ENCODE measurements around the gene HOXB3.
"Not testable (repeated sequence)": the region's sequence is repeated elsewhere in the genome, so short reads cannot be mapped to it uniquely, and the experiment has no call there.

Gene HOXB3

DNA sequence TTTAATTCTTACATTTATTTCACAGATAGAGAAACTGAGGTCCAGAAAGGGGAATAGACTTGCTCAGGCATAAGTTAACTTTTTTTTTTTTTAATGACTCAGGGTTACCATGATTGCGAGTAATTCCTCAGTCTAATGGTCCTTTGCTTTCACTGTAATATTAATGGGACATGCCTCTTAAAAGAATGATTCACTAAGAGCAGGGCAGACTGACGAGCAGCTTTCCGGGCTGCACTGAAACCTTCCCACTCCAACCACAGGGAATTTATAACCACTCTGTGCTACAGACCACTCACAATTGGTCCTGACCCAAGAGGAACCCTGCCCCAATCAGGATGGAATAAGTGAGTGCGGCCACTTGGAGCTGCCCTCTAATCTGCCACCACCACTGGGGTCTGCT is 50.9 kb downstream of the HOXB3 start:
- Histone ChIP-seq H3K4me3 (ENCODE audit: severe bottlenecking) (no peak overlapping the region), H3K4me1 (ENCODE audit: insufficient read depth, poor library complexity, severe bottlenecking) (no peaks in the 10 kb centered on the region), H3K27me3 (ENCODE audit: insufficient read depth, poor library complexity, severe bottlenecking) (peaks cover 3% of the 10 kb centered on the region), H3K27ac (ENCODE audit: poor library complexity, severe bottlenecking) (no peak overlapping the region), H3K9me3 (ENCODE audit: severe bottlenecking) (no peaks in the 10 kb centered on the region), H3K36me3 (ENCODE audit: low read depth) (no peaks in the 10 kb centered on the region)
- TF ChIP-seq, protein P1, sequence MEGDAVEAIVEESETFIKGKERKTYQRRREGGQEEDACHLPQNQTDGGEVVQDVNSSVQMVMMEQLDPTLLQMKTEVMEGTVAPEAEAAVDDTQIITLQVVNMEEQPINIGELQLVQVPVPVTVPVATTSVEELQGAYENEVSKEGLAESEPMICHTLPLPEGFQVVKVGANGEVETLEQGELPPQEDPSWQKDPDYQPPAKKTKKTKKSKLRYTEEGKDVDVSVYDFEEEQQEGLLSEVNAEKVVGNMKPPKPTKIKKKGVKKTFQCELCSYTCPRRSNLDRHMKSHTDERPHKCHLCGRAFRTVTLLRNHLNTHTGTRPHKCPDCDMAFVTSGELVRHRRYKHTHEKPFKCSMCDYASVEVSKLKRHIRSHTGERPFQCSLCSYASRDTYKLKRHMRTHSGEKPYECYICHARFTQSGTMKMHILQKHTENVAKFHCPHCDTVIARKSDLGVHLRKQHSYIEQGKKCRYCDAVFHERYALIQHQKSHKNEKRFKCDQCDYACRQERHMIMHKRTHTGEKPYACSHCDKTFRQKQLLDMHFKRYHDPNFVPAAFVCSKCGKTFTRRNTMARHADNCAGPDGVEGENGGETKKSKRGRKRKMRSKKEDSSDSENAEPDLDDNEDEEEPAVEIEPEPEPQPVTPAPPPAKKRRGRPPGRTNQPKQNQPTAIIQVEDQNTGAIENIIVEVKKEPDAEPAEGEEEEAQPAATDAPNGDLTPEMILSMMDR (IDR thresholded peaks at IDR 0.05; ENCODE audit: poor library complexity, severe bottlenecking) = no peak
- ATAC-seq (ENCODE audit: low read depth) (peak; percentile 46; the same call in 2 of the 3 replicates), DNase-seq (ENCODE audit: low spot score) (no peak)

DNA sequence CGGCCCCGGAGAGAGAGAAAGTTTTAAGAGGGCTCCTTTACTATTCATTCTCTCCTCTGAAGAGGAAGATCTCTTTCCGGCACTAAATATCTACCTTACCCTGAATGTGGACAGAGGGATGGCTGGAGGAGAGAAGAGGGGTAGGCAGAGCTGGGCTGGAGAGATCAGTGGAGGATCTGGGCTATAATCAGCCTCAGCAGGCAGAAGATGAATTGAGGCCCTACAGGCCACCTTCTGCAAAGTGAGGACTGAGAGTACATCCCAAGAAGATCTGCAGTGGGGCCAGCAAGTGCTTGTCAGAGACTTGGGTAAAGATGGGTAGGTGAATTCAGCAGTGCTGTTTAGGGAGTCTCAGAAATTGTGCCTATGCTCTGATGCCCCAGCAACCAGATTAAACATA is 52.7 kb downstream of the HOXB3 start:
- Histone ChIP-seq H3K27ac (ENCODE audit: poor library complexity, severe bottlenecking) (no peak overlapping the region), H3K4me3 (ENCODE audit: severe bottlenecking) (no peak overlapping the region), H3K4me1 (ENCODE audit: insufficient read depth, poor library complexity, severe bottlenecking) (no peaks in the 10 kb centered on the region), H3K9me3 (ENCODE audit: severe bottlenecking) (no peaks in the 10 kb centered on the region), H3K27me3 (ENCODE audit: insufficient read depth, poor library complexity, severe bottlenecking) (peaks cover 3% of the 10 kb centered on the region), H3K36me3 (ENCODE audit: low read depth) (no peaks in the 10 kb centered on the region)
- ATAC-seq (ENCODE audit: low read depth) (no peak), DNase-seq (ENCODE audit: low spot score) (no peak)
- TF ChIP-seq, protein P1 (IDR thresholded peaks at IDR 0.05; ENCODE audit: poor library complexity, severe bottlenecking) = no peak

DNA sequence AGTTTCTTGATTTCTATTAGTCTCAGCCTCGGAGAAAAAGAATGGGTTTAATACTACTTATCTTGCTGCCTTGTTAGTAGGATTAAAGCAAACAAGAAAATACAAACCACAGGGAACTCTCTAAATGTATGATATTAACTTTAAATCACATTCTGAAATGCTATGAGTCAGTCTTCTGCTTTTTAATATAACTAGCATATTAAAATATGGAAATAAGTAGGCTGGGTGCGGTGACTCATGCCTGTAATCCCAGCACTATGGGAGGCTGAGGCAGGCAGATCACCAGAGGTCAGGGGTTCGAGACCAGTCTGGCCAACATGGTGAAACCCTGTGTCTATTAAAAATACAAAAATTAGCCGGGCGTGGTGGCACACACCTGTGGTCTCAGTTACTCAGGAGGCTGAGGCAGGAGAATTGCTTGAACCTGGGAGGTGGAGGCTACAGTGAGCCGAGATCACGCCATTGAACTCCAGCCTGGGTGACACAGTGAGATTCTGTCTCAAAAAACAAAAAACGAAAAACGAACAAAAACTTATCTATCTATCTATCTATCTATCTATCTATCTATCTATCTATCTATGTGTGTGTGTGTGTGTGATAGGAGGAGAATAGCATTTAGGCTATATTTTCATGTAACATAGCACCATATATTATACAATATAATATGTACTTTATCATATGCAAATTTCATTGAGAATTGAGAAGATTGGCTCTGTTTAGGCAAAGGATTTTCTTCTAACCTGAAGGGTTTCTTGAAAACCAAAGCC is 54.1 kb downstream of the HOXB3 start:
- ATAC-seq (ENCODE audit: low read depth); H3K36me3 ChIP-seq (ENCODE audit: low read depth); H3K9me3 ChIP-seq (ENCODE audit: severe bottlenecking); H3K4me1 ChIP-seq (ENCODE audit: insufficient read depth, poor library complexity, severe bottlenecking); H3K4me3 ChIP-seq (ENCODE audit: severe bottlenecking); H3K27ac ChIP-seq (ENCODE audit: poor library complexity, severe bottlenecking); H3K27me3 ChIP-seq (ENCODE audit: insufficient read depth, poor library complexity, severe bottlenecking); DNase-seq (ENCODE audit: low spot score): not testable (repeated sequence)

DNA sequence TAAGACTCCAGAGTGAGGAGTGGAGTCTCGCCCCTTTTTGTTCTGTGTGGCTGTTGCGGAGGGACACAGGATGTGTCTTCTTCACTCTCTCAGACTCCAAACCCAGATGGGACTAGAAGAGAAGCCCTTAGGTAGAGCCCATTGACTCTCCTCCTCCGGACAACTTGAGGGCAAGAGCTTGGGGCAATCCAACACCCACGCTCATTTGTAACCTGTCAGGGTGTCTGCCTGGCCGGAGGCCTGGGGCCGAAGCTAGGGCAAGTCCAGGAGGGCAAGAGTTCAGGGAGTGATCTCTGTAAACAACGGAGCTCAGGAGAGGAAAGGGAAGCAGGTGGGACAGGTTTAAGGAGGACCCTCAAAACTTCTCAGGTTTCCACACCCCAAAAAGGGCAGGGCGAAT is 57.8 kb downstream of the HOXB3 start:
- no peak overlapping the region for H3K4me3 ChIP-seq (ENCODE audit: severe bottlenecking)
- H3K27me3 ChIP-seq (ENCODE audit: insufficient read depth, poor library complexity, severe bottlenecking) = no peaks in the 10 kb centered on the region
- no peak overlapping the region for H3K27ac ChIP-seq (ENCODE audit: poor library complexity, severe bottlenecking)
- DNase-seq (ENCODE audit: low spot score) = no peak
- TF ChIP-seq, protein P1 (IDR thresholded peaks at IDR 0.05; ENCODE audit: poor library complexity, severe bottlenecking) = no peak
- no peaks in the 10 kb centered on the region for H3K36me3 ChIP-seq (ENCODE audit: low read depth)
- ATAC-seq (ENCODE audit: low read depth) = no peak
- no peaks in the 10 kb centered on the region for H3K9me3 ChIP-seq (ENCODE audit: severe bottlenecking)
- no peaks in the 10 kb centered on the region for H3K4me1 ChIP-seq (ENCODE audit: insufficient read depth, poor library complexity, severe bottlenecking)

DNA sequence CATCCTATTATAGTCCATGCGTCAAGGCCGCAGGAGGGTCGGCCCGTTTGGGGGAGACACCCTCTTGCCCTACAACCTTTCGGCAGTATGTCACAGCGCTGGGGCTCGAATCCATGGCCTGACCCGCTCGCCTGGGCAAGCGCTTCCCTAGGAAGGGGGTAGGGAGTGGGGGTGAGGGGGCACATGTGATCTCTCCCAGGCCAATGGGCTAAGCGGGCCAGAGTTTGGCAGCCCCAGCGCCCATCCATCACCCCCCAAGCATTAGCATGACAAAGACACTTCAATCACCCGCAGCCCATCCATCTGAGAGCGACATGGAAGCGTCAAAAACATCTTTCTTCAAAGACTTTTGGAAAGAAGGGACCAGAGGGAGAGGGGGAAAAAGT is 59.2 kb downstream of the HOXB3 start, which contains the start of gene HOXB1:
Gene HOXB1 (minus strand): TSS at position 125 of the 386 bp plus-strand sequence. CDS start 107 bp downstream, at position 18.
- no peak for DNase-seq (ENCODE audit: low spot score)
- no peak for ATAC-seq (ENCODE audit: low read depth)
- H3K27me3 ChIP-seq (ENCODE audit: insufficient read depth, poor library complexity, severe bottlenecking) = no peaks in the 10 kb centered on the region
- H3K4me1 ChIP-seq (ENCODE audit: insufficient read depth, poor library complexity, severe bottlenecking) = no peaks in the 10 kb centered on the region
- no peak within 1 kb of the TSS for H3K4me3 ChIP-seq (ENCODE audit: severe bottlenecking)
- H3K27ac ChIP-seq (ENCODE audit: poor library complexity, severe bottlenecking) = no peak within 1 kb of the TSS
- TF ChIP-seq, protein P1 (IDR thresholded peaks at IDR 0.05; ENCODE audit: poor library complexity, severe bottlenecking) = no peak
- no peaks in the 10 kb centered on the region for H3K9me3 ChIP-seq (ENCODE audit: severe bottlenecking)
- no peaks in the 10 kb centered on the region for H3K36me3 ChIP-seq (ENCODE audit: low read depth)
